ENCODE data around the gene TNFSF15.

DNA sequence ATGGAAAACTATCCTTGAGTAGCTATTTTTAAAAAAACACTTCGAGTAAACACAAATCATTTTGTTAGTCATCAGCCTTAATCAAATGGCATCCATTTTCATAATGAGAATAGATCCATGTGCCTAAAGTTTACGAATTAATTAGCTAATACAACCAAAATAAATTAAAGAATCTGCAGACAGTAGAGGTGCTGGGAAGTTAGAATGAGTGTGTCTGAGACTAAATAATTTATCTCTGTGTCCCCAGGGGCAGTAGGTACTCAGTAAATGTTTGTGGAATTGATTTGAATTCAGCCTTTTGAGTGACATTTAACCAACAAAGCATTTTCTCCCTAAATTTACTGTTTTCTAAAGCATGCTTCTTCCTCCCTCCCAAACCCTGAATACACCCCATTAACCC, 18.6 kb downstream of the TNFSF15 start:
- TF ChIP-seq ZNF384 (IDR thresholded peaks at IDR 0.05) (no peak), SP1 (IDR thresholded peaks at IDR 0.05) (no peak), SUZ12 (IDR thresholded peaks at IDR 0.05) (no peak)
